Liver (tissue), 9 donors: Measurements from ENCODE around the gene LDLRAD4. TPM values are rescaled to one million over a fixed set of nuclear protein-coding genes. Genes with fewer than 3 reads are reported as not detected.

Source experiments
- DNase-seq: peaks from one replicate; pipeline ENCODE4 v3.0.0-alpha.2; 2017; ENCODE audit warnings: low spot score
- H3K27ac ChIP-seq, 2 donors: one replicate each; pipeline ENCODE4 v1.7.0; 2013; ENCODE audit warnings: inconsistent platforms in 2 of 2, low read length in 2 of 2, control low read depth in 1 of 2, low read depth in 1 of 2, mild to moderate bottlenecking in 1 of 2
- H3K27me3 ChIP-seq, 4 donors: one replicate each; pipeline versions ENCODE4 v1.6.1 to v1.7.0; 2013; ENCODE audit warnings: low read length in 3 of 4, inconsistent platforms in 1 of 4, mild to moderate bottlenecking in 1 of 4, moderate library complexity in 1 of 4; ENCODE audit not compliant: control insufficient read depth in 4 of 4, insufficient read depth in 4 of 4
- H3K36me3 ChIP-seq, 4 donors: one replicate each; pipeline versions ENCODE4 v1.6.1 to v1.7.0; 2013; ENCODE audit warnings: low read length in 3 of 4, mild to moderate bottlenecking in 3 of 4, low read depth in 1 of 4, moderate library complexity in 1 of 4; ENCODE audit not compliant: control insufficient read depth in 4 of 4, insufficient read depth in 3 of 4
- H3K4me1 ChIP-seq, 4 donors: one replicate each; pipeline versions ENCODE4 v1.6.1 to v1.7.0; 2013; ENCODE audit warnings: low read length in 3 of 4, mild to moderate bottlenecking in 3 of 4, moderate library complexity in 1 of 4; ENCODE audit not compliant: control insufficient read depth in 4 of 4, insufficient read depth in 4 of 4
- H3K4me3 ChIP-seq, 3 donors: one replicate each; pipeline versions ENCODE4 v1.6.1 to v1.7.0; 2013; ENCODE audit warnings: low read length in 3 of 3, control low read depth in 1 of 3, low read depth in 1 of 3, mild to moderate bottlenecking in 1 of 3
- H3K9ac ChIP-seq, 2 donors: one replicate each; pipeline ENCODE4 v1.7.0; 2013; ENCODE audit warnings: low read length in 2 of 2, mild to moderate bottlenecking in 2 of 2, moderate library complexity in 2 of 2, control low read depth in 1 of 2, low read depth in 1 of 2
- H3K9me3 ChIP-seq, 4 donors: one replicate each; pipeline versions ENCODE4 v1.6.1 to v1.7.0; 2013; ENCODE audit warnings: low read length in 3 of 4; ENCODE audit not compliant: control insufficient read depth in 4 of 4
- EGR1 ChIP-seq, 2 donors: IDR thresholded peaks; 2 replicates each; pipeline ENCODE4 v1.6.1; 2016 to 2018; ENCODE audit warnings: antibody characterized with exemption in 2 of 2, low read depth in 2 of 2
- FOXA2 ChIP-seq: IDR thresholded peaks from 2 replicates; pipeline ENCODE4 v1.6.1; 2016; ENCODE audit warnings: antibody characterized with exemption
- GABPA ChIP-seq, 2 donors: IDR thresholded peaks in 1 of 2; conservative IDR thresholded peaks in 1 of 2; 2 replicates each; pipeline ENCODE4 v1.6.1; 2016; ENCODE audit warnings: antibody characterized with exemption in 2 of 2, mild to moderate bottlenecking in 1 of 2, moderate library complexity in 1 of 2
- HNF4A ChIP-seq, 2 donors: conservative IDR thresholded peaks; 2 replicates each; pipeline ENCODE4 v1.6.1; 2016; ENCODE audit warnings: antibody characterized with exemption in 2 of 2, mild to moderate bottlenecking in 2 of 2
- HNF4G ChIP-seq: IDR thresholded peaks from 2 replicates; pipeline ENCODE4 v1.6.1; 2016; ENCODE audit warnings: antibody characterized with exemption
- JUND ChIP-seq, 2 donors: IDR thresholded peaks; 2 replicates each; pipeline ENCODE4 v1.6.1; 2016; ENCODE audit warnings: antibody characterized with exemption in 2 of 2
- NR2F2 ChIP-seq: IDR thresholded peaks from 2 replicates; pipeline ENCODE4 v1.6.1; 2016; ENCODE audit warnings: antibody characterized with exemption
- RAD21 ChIP-seq, 2 donors: IDR thresholded peaks; 2 replicates each; pipeline ENCODE4 v1.6.1; 2016; ENCODE audit warnings: antibody characterized with exemption in 2 of 2, mild to moderate bottlenecking in 2 of 2
- RXRA ChIP-seq, 2 donors: IDR thresholded peaks; 2 replicates each; pipeline ENCODE4 v1.6.1; 2017 to 2018; ENCODE audit warnings: antibody characterized with exemption in 2 of 2, mild to moderate bottlenecking in 1 of 2
- SP1 ChIP-seq: IDR thresholded peaks from 2 replicates; pipeline ENCODE4 v1.6.1; 2018; ENCODE audit warnings: antibody characterized with exemption, mild to moderate bottlenecking
- TAF1 ChIP-seq: conservative IDR thresholded peaks from 2 replicates; pipeline ENCODE4 v1.6.1; 2016; ENCODE audit warnings: antibody characterized with exemption, mild to moderate bottlenecking
- YY1 ChIP-seq: IDR thresholded peaks from 2 replicates; pipeline ENCODE4 v1.6.1; 2016; ENCODE audit warnings: antibody characterized with exemption, mild to moderate bottlenecking
- WGBS: extraction: QIAGEN DNeasy Blood & Tissue Kit; methylation state at CpG from one replicate; pipeline ENCODE4 v1.1.7; 2013; 5-methylcytosine and 5-hydroxymethylcytosine counted together
- polyA plus RNA-seq, 2 donors: library from polyadenylated mRNA; stranded (reverse) in 1 of 2; unstranded in 1 of 2; fragments of 200-250 nt in 1 of 2; fragments of >200 nt in 1 of 2; fragmentation: Nextera tagmentation in 1 of 2; extraction: Ambion mirVana in 1 of 2; gene quantifications; one replicate each; pipeline versions ENCODE4 v1.2.1 to v1.2.3, GENCODE V29; 2013 to 2015
- total RNA-seq, 2 donors: library from RNA; depleted of rRNA; stranded (reverse); fragments of >200 nt; gene quantifications; one replicate each; pipeline ENCODE4 v1.2.3, GENCODE V29; 2014
- TF ChIP-seq, protein P1 (sequence below): IDR thresholded peaks from 2 replicates; pipeline ENCODE4 v1.6.1; 2016; ENCODE audit warnings: antibody characterized with exemption
- TF ChIP-seq, protein P2 (sequence below): fragments of 150-350 bp; IDR thresholded peaks from 2 replicates; pipeline ENCODE4 v1.5.1; 2017; ENCODE audit warnings: improper control_type of control experiment, low read depth, low read length; ENCODE audit not compliant: missing input control
- TF ChIP-seq, protein P3 (sequence below): IDR thresholded peaks from 2 replicates; pipeline ENCODE4 v1.6.1; 2016; ENCODE audit warnings: antibody characterized with exemption
- TF ChIP-seq, protein P4 (sequence below): IDR thresholded peaks from 2 replicates; pipeline ENCODE4 v1.6.1; 2016; ENCODE audit warnings: antibody characterized with exemption, mild to moderate bottlenecking
- donor health status: healthy.
- donor health status: healthy.
- donor health status: healthy.
- donor health status: healthy.
- donor health status: healthy.

Gene LDLRAD4
- total and polyA plus RNA-seq, 4 donors: 4.8 to 41.7 (median 12.7) TPM

GRCh38 chr18:13362051-13362450 is 143.5 kb downstream of the LDLRAD4 start:
- peaks cover 3 to 12% (median 7%) of the 10 kb centered on the region in 4 donors for H3K4me1 ChIP-seq
- no peaks in the 10 kb centered on the region for H3K9me3 ChIP-seq
- no peak overlapping the region for H3K9ac ChIP-seq
- H3K27ac ChIP-seq: no peak overlapping the region
- no peak for DNase-seq
- H3K27me3 ChIP-seq: no peaks in the 10 kb centered on the region
- TF ChIP-seq, protein P1, sequence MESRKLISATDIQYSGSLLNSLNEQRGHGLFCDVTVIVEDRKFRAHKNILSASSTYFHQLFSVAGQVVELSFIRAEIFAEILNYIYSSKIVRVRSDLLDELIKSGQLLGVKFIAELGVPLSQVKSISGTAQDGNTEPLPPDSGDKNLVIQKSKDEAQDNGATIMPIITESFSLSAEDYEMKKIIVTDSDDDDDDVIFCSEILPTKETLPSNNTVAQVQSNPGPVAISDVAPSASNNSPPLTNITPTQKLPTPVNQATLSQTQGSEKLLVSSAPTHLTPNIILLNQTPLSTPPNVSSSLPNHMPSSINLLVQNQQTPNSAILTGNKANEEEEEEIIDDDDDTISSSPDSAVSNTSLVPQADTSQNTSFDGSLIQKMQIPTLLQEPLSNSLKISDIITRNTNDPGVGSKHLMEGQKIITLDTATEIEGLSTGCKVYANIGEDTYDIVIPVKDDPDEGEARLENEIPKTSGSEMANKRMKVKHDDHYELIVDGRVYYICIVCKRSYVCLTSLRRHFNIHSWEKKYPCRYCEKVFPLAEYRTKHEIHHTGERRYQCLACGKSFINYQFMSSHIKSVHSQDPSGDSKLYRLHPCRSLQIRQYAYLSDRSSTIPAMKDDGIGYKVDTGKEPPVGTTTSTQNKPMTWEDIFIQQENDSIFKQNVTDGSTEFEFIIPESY: no peak
- TF ChIP-seq, protein P2, sequence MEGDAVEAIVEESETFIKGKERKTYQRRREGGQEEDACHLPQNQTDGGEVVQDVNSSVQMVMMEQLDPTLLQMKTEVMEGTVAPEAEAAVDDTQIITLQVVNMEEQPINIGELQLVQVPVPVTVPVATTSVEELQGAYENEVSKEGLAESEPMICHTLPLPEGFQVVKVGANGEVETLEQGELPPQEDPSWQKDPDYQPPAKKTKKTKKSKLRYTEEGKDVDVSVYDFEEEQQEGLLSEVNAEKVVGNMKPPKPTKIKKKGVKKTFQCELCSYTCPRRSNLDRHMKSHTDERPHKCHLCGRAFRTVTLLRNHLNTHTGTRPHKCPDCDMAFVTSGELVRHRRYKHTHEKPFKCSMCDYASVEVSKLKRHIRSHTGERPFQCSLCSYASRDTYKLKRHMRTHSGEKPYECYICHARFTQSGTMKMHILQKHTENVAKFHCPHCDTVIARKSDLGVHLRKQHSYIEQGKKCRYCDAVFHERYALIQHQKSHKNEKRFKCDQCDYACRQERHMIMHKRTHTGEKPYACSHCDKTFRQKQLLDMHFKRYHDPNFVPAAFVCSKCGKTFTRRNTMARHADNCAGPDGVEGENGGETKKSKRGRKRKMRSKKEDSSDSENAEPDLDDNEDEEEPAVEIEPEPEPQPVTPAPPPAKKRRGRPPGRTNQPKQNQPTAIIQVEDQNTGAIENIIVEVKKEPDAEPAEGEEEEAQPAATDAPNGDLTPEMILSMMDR: no peak
- TF ChIP-seq TAF1 (no peak), HNF4G (no peak), JUND (IDR thresholded peaks at IDR 0.05) (no peak), GABPA (IDR thresholded peaks at IDR 0.05 in 1 of 2, conservative IDR thresholded peaks at IDR 0.05 in 1 of 2) (no peak), SP1 (no peak), RAD21 (IDR thresholded peaks at IDR 0.05) (no peak), HNF4A (conservative IDR thresholded peaks at IDR 0.05) (no peak), FOXA2 (no peak), EGR1 (IDR thresholded peaks at IDR 0.05; ENCODE audit: low read depth in 2 of 2) (no peak)
- TF ChIP-seq, protein P3, sequence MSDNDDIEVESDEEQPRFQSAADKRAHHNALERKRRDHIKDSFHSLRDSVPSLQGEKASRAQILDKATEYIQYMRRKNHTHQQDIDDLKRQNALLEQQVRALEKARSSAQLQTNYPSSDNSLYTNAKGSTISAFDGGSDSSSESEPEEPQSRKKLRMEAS: no peak
- H3K36me3 ChIP-seq: no peaks in the 10 kb centered on the region
- no peak overlapping the region for H3K4me3 ChIP-seq
- WGBS: 84% methylated on average over 8 of the region's 8 CpGs

DNA sequence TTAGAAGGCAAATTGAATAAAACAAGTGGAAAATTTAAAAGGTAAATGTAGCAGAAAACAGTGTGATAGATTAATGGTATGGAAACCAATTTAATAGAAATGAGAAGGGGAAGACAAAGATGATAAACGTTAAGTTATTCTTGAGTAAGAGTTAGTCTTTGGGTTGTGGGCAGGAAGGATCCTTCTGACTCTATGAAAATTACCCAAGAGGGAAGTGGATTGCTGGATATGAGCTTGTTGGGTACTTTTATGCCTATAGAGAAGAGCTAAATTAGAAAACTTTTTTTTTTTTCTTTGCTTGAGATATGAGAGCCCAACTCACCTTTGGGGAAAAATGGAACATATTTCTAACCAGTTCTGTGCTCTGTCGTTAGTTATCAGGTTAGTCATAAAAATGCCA is 144.0 kb downstream of the LDLRAD4 start:
- no peaks in the 10 kb centered on the region for H3K36me3 ChIP-seq
- no peak for TF ChIP-seq TAF1
- TF ChIP-seq JUND (IDR thresholded peaks at IDR 0.05): no peak
- TF ChIP-seq FOXA2: no peak
- no peak for TF ChIP-seq YY1
- TF ChIP-seq, protein P4, sequence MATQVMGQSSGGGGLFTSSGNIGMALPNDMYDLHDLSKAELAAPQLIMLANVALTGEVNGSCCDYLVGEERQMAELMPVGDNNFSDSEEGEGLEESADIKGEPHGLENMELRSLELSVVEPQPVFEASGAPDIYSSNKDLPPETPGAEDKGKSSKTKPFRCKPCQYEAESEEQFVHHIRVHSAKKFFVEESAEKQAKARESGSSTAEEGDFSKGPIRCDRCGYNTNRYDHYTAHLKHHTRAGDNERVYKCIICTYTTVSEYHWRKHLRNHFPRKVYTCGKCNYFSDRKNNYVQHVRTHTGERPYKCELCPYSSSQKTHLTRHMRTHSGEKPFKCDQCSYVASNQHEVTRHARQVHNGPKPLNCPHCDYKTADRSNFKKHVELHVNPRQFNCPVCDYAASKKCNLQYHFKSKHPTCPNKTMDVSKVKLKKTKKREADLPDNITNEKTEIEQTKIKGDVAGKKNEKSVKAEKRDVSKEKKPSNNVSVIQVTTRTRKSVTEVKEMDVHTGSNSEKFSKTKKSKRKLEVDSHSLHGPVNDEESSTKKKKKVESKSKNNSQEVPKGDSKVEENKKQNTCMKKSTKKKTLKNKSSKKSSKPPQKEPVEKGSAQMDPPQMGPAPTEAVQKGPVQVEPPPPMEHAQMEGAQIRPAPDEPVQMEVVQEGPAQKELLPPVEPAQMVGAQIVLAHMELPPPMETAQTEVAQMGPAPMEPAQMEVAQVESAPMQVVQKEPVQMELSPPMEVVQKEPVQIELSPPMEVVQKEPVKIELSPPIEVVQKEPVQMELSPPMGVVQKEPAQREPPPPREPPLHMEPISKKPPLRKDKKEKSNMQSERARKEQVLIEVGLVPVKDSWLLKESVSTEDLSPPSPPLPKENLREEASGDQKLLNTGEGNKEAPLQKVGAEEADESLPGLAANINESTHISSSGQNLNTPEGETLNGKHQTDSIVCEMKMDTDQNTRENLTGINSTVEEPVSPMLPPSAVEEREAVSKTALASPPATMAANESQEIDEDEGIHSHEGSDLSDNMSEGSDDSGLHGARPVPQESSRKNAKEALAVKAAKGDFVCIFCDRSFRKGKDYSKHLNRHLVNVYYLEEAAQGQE: no peak
- TF ChIP-seq NR2F2: no peak
- TF ChIP-seq, protein P1: no peak
- TF ChIP-seq HNF4A (conservative IDR thresholded peaks at IDR 0.05): no peak
- no peak for TF ChIP-seq EGR1 (IDR thresholded peaks at IDR 0.05; ENCODE audit: low read depth in 2 of 2)
- TF ChIP-seq HNF4G: no peak
- TF ChIP-seq RXRA (IDR thresholded peaks at IDR 0.05): no peak
- no peak for TF ChIP-seq RAD21 (IDR thresholded peaks at IDR 0.05)
- no peak for DNase-seq

More for the DNA sequence above, 144.0 kb downstream of the LDLRAD4 start:
- Histone ChIP-seq H3K27ac (no peak overlapping the region), H3K4me1 (peaks cover 3 to 12% (median 7%) of the 10 kb centered on the region in 4 donors), H3K4me3 (no peak overlapping the region), H3K9me3 (no peaks in the 10 kb centered on the region), H3K27me3 (no peaks in the 10 kb centered on the region), H3K9ac (no peak overlapping the region)
- WGBS: 84% methylated on average over 2 of the region's 2 CpGs
